GM23338 (cell line): ENCODE measurements around the gene FCRL1. TPM values are rescaled to one million over a fixed set of nuclear protein-coding genes. Genes with fewer than 3 reads are reported as not detected.
A peak's percentile ranks its signal among the peaks of the same experiment; 100 is the strongest.

ENCODE experiments used
- ATAC-seq: fragments of 200-7000 bp; cut with Tn5 transposase; 3 replicates; pipeline ENCODE4 v1.9.1; 2020
- DNase-seq: peaks from one replicate; pipeline ENCODE4 v3.0.0-alpha.2; 2015; ENCODE audit warnings: low spot score
- H2AFZ ChIP-seq: fragments of 200-600 bp; sonication (generic); 2 replicates; pipeline ENCODE4 v1.8.0; 2016; ENCODE audit warnings: antibody characterized with exemption, mild to moderate bottlenecking, moderate library complexity
- H3F3A ChIP-seq: fragments of 200-600 bp; sonication (generic); replicated peaks from 2 replicates; pipeline ENCODE4 v1.8.0; 2017; ENCODE audit warnings: antibody characterized with exemption, mixed run types, low read depth
- H3K27ac ChIP-seq: fragments of 200-600 bp; sonication (generic); 2 replicates; pipeline ENCODE4 v1.6.1; 2016; ENCODE audit warnings: low read depth
- H3K27me3 ChIP-seq: fragments of 200-600 bp; sonication (generic); 2 replicates; pipeline ENCODE4 v1.8.0; 2016; ENCODE audit warnings: mild to moderate bottlenecking, mixed run types, moderate library complexity; ENCODE audit not compliant: insufficient read depth
- H3K36me3 ChIP-seq: fragments of 200-600 bp; sonication (generic); 2 replicates; pipeline ENCODE4 v1.8.0; 2016; ENCODE audit warnings: mild to moderate bottlenecking; ENCODE audit not compliant: insufficient read depth
- H3K4me1 ChIP-seq: fragments of 200-600 bp; sonication (generic); 2 replicates; pipeline ENCODE4 v1.8.0; 2016; ENCODE audit warnings: mild to moderate bottlenecking, moderate library complexity; ENCODE audit not compliant: insufficient read depth
- H3K4me2 ChIP-seq: fragments of 200-600 bp; sonication (generic); 2 replicates; pipeline ENCODE4 v1.7.1; 2017; ENCODE audit warnings: mixed run types
- H3K4me3 ChIP-seq: fragments of 200-600 bp; sonication (generic); 2 replicates; pipeline ENCODE4 v1.6.1; 2016; ENCODE audit warnings: mixed run types
- H3K79me2 ChIP-seq: fragments of 200-600 bp; sonication (generic); replicated peaks from 2 replicates; pipeline ENCODE4 v1.8.0; 2017; ENCODE audit warnings: mild to moderate bottlenecking; ENCODE audit not compliant: insufficient read depth
- H3K9me2 ChIP-seq: fragments of 200-600 bp; sonication (generic); 2 replicates; pipeline ENCODE4 v1.8.0; 2017; ENCODE audit not compliant: insufficient read depth
- H4K20me1 ChIP-seq: fragments of 200-600 bp; sonication (generic); replicated peaks from 2 replicates; pipeline ENCODE4 v1.8.0; 2017; ENCODE audit warnings: mild to moderate bottlenecking; ENCODE audit not compliant: insufficient read depth
- H3K27ac Mint-ChIP-seq: 2 replicates; pipeline ENCODE4 v1.8.0; 2020; ENCODE audit warnings: inconsistent platforms, mild to moderate bottlenecking, moderate library complexity, mixed read lengths
- H3K27me3 Mint-ChIP-seq: 3 replicates; pipeline ENCODE4 v1.8.0; 2022; ENCODE audit warnings: low read depth, mild to moderate bottlenecking, moderate library complexity, mixed read lengths, inconsistent platforms; ENCODE audit not compliant: insufficient read depth, poor library complexity
- H3K36me3 Mint-ChIP-seq: 3 replicates; pipeline ENCODE4 v1.8.0; 2021; ENCODE audit warnings: low read depth, mild to moderate bottlenecking, inconsistent platforms, moderate library complexity, mixed read lengths
- H3K4me1 Mint-ChIP-seq: 3 replicates; pipeline ENCODE4 v1.8.0; 2020; ENCODE audit warnings: mild to moderate bottlenecking, inconsistent platforms, mixed read lengths
- H3K4me3 Mint-ChIP-seq: 3 replicates; pipeline ENCODE4 v1.8.0; 2021; ENCODE audit warnings: moderate library complexity, mild to moderate bottlenecking, inconsistent platforms, mixed read lengths
- H3K9me3 Mint-ChIP-seq: 3 replicates; pipeline ENCODE4 v1.8.0; 2020; ENCODE audit warnings: moderate library complexity, mild to moderate bottlenecking, inconsistent platforms, mixed read lengths
- CREB1 ChIP-seq: fragments of 250-450 bp; sonication (Bioruptor Pico); IDR thresholded peaks from 2 replicates; pipeline ENCODE4 v1.5.0; 2020; ENCODE audit warnings: low read depth, mild to moderate bottlenecking, moderate library complexity
- CTCF ChIP-seq, 2 experiments: fragments of 200-600 bp in 1 of 2; sonication (generic) in 1 of 2; conservative IDR thresholded peaks; 2 replicates each; pipeline versions ENCODE4 v1.5.1 to v1.6.1; 2016 to 2017; ENCODE audit warnings: antibody characterized with exemption in 2 of 2, low read depth in 2 of 2, mild to moderate bottlenecking in 2 of 2, moderate library complexity in 1 of 2
- ETS1 ChIP-seq: IDR thresholded peaks from 2 replicates; pipeline ENCODE4 v1.6.1; 2016; ENCODE audit warnings: antibody characterized with exemption
- EZH2 ChIP-seq: fragments of 200-600 bp; sonication (generic); IDR thresholded peaks from one replicate; pipeline ENCODE4 v1.8.0; 2017; ENCODE audit warnings: antibody characterized with exemption, mild to moderate bottlenecking, low read depth; ENCODE audit not compliant: unreplicated experiment
- EZH2phosphoT487 ChIP-seq: fragments of 200-600 bp; sonication (generic); IDR thresholded peaks from one replicate; pipeline ENCODE4 v1.8.1; 2018; ENCODE audit warnings: antibody characterized with exemption; ENCODE audit not compliant: unreplicated experiment
- JUNB ChIP-seq: IDR thresholded peaks from one replicate; pipeline ENCODE4 v1.6.1; 2016; ENCODE audit warnings: antibody characterized with exemption; ENCODE audit not compliant: unreplicated experiment
- NANOG ChIP-seq: IDR thresholded peaks from 2 replicates; pipeline ENCODE4 v1.6.1; 2016; ENCODE audit warnings: antibody characterized with exemption, borderline replicate concordance
- POLR2AphosphoS5 ChIP-seq: IDR thresholded peaks from 2 replicates; pipeline ENCODE4 v1.6.1; 2016; ENCODE audit warnings: antibody characterized with exemption, low read depth
- STAT1 ChIP-seq: IDR thresholded peaks from one replicate; pipeline ENCODE4 v1.6.1; 2016; ENCODE audit warnings: antibody characterized with exemption; ENCODE audit not compliant: unreplicated experiment
- ZNF114 ChIP-seq: fragments of 250-450 bp; sonication (Bioruptor Pico); IDR thresholded peaks from 2 replicates; pipeline ENCODE4 v1.5.0; 2020; ENCODE audit warnings: mild to moderate bottlenecking, moderate library complexity
- ZNF331 ChIP-seq: fragments of 250-450 bp; sonication (Bioruptor Pico); IDR thresholded peaks from 2 replicates; pipeline ENCODE4 v1.5.0; 2020; ENCODE audit warnings: low read depth, mild to moderate bottlenecking, moderate library complexity
- ZNF462 ChIP-seq: fragments of 250-450 bp; sonication (Bioruptor Pico); IDR thresholded peaks from 2 replicates; pipeline ENCODE4 v1.5.0; 2020; ENCODE audit warnings: mild to moderate bottlenecking, moderate library complexity
- polyA plus RNA-seq: library from polyadenylated mRNA; unstranded; fragments of >200 nt; fragmentation: Nextera tagmentation; extraction: Ambion mirVana; gene quantifications from 2 replicates; pipeline ENCODE4 v1.2.1, GENCODE V29; 2016
- total RNA-seq: library from RNA; depleted of rRNA; stranded (reverse); fragments of >200 nt; shearing (Covaris generic); gene quantifications from 2 replicates; pipeline ENCODE4 v1.2.3, GENCODE V29; 2014
- TF ChIP-seq, protein P1 (sequence below): IDR thresholded peaks from one replicate; pipeline ENCODE4 v1.6.1; 2018; ENCODE audit warnings: antibody characterized with exemption; ENCODE audit not compliant: unreplicated experiment

Gene FCRL1
- total and polyA plus RNA-seq, 2 experiments from 2014 or later: not detected

- DNase-seq: no peak
- no peak overlapping the region for H3K27ac Mint-ChIP-seq
- TF ChIP-seq ZNF462 (CRISPR knock-in tag) (no peak), CTCF (conservative IDR thresholded peaks at IDR 0.05; ENCODE audit: low read depth in 2 of 2) (no peak), ZNF331 (CRISPR knock-in tag) (no peak), POLR2AphosphoS5 (no peak), EZH2 (no peak), STAT1 (no peak), ZNF114 (CRISPR knock-in tag) (no peak), ETS1 (no peak), NANOG (no peak), CREB1 (CRISPR knock-in tag) (no peak), JUNB (no peak), EZH2phosphoT487 (no peak)
- TF ChIP-seq, protein P1, sequence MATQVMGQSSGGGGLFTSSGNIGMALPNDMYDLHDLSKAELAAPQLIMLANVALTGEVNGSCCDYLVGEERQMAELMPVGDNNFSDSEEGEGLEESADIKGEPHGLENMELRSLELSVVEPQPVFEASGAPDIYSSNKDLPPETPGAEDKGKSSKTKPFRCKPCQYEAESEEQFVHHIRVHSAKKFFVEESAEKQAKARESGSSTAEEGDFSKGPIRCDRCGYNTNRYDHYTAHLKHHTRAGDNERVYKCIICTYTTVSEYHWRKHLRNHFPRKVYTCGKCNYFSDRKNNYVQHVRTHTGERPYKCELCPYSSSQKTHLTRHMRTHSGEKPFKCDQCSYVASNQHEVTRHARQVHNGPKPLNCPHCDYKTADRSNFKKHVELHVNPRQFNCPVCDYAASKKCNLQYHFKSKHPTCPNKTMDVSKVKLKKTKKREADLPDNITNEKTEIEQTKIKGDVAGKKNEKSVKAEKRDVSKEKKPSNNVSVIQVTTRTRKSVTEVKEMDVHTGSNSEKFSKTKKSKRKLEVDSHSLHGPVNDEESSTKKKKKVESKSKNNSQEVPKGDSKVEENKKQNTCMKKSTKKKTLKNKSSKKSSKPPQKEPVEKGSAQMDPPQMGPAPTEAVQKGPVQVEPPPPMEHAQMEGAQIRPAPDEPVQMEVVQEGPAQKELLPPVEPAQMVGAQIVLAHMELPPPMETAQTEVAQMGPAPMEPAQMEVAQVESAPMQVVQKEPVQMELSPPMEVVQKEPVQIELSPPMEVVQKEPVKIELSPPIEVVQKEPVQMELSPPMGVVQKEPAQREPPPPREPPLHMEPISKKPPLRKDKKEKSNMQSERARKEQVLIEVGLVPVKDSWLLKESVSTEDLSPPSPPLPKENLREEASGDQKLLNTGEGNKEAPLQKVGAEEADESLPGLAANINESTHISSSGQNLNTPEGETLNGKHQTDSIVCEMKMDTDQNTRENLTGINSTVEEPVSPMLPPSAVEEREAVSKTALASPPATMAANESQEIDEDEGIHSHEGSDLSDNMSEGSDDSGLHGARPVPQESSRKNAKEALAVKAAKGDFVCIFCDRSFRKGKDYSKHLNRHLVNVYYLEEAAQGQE: no peak
- Histone ChIP-seq H3K27ac (no peak overlapping the region), H3K4me1 (no peaks in the 10 kb centered on the region), H3K36me3 (no peaks in the 10 kb centered on the region), H3K4me2 (no peak overlapping the region), H3K9me2 (peaks cover 7% of the 10 kb centered on the region; the same call in 1 of the 2 replicates), H3K79me2 (no peaks in the 10 kb centered on the region), H4K20me1 (no peaks in the 10 kb centered on the region), H3F3A (no peaks in the 10 kb centered on the region), H3K4me3 (no peak overlapping the region), H2AFZ (peak overlapping the region; percentile 34), H3K27me3 (no peaks in the 10 kb centered on the region)
- no peaks in the 10 kb centered on the region for H3K36me3 Mint-ChIP-seq
- no peaks in the 10 kb centered on the region for H3K4me1 Mint-ChIP-seq
- H3K4me3 Mint-ChIP-seq: no peak overlapping the region
- no peak for ATAC-seq
- no peaks in the 10 kb centered on the region; the same call in 2 of the 3 replicates for H3K9me3 Mint-ChIP-seq
- no peaks in the 10 kb centered on the region for H3K27me3 Mint-ChIP-seq
Observed at GRCh38 chr1:157785248-157785647, 34.7 kb downstream of the FCRL1 start.
